IgD-negative memory B cell (primary cell): ENCODE results near the gene LBR. TPM values are rescaled to one million over a fixed set of nuclear protein-coding genes. Genes with fewer than 3 reads are reported as not detected.

Source experiments
- H3K27ac Mint-ChIP-seq, 3 donors: one replicate each; pipeline ENCODE4 v1.8.0; 2020 to 2022; ENCODE audit warnings: mild to moderate bottlenecking in 3 of 3, mixed read lengths in 3 of 3, moderate library complexity in 1 of 3
- H3K27me3 Mint-ChIP-seq: one replicate; pipeline ENCODE4 v1.8.0; 2021; ENCODE audit warnings: mixed read lengths
- H3K36me3 Mint-ChIP-seq: one replicate; pipeline ENCODE4 v1.8.0; 2020; ENCODE audit warnings: mild to moderate bottlenecking, mixed read lengths
- H3K4me1 Mint-ChIP-seq, 3 donors: one replicate each; pipeline ENCODE4 v1.8.0; 2020 to 2022; ENCODE audit warnings: mixed read lengths in 3 of 3, mild to moderate bottlenecking in 1 of 3
- H3K4me3 Mint-ChIP-seq, 4 donors: one replicate each; pipeline ENCODE4 v1.8.0; 2020 to 2022; ENCODE audit warnings: mild to moderate bottlenecking in 4 of 4, mixed read lengths in 4 of 4, moderate library complexity in 3 of 4
- H3K9me3 Mint-ChIP-seq, 3 donors: one replicate each; pipeline ENCODE4 v1.8.0; 2020 to 2021; ENCODE audit warnings: mixed read lengths in 3 of 3, mild to moderate bottlenecking in 1 of 3
- polyA plus RNA-seq: library from polyadenylated mRNA; unstranded; fragments of 300-500 nt; fragmentation: Illumina TruSeq; gene quantifications from one replicate; pipeline ENCODE4 v1.2.3, GENCODE V29; 2021

Gene LBR
- polyA plus RNA-seq, 1 donor from 2014 or later = 82.2 TPM

DNA sequence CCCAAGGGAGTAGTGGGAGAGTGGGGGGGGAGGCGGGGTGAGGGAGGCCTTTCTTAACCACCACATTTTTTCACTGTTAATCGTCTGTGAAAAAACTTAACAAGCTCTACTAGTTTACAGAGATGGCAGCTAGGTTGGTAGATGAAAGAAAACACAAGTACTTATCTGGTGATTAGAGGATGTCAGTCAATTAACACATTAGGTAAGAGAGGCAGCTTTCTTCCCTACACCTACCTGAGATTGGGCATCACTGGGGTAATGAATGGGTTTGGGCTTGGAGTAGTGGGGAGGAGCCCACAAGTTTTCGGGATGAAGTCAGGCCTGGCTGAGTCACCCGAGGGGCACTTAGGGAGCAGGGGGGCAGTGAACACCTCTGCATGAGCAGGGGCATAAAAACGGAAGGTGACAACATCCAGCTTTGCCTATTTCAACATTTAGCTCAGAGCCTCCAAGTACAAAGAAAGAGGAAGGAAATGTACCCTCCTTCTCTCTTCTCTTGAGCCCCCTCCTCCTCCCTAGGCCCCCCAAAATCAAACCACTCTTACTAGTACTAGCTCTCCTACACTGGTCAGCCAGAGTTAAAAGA, 2.5 kb downstream of the LBR start:
- no peaks in the 10 kb centered on the region for H3K9me3 Mint-ChIP-seq
- no peaks in the 10 kb centered on the region for H3K36me3 Mint-ChIP-seq
- H3K27me3 Mint-ChIP-seq = no peaks in the 10 kb centered on the region
- H3K27ac Mint-ChIP-seq = peak overlapping the region in 2 of 3 donors; percentile 51 to 70
- H3K4me1 Mint-ChIP-seq = peaks cover 39 to 53% (median 52%) of the 10 kb centered on the region in 3 donors
- peak overlapping the region; percentile 94 to 98 (median 95) for H3K4me3 Mint-ChIP-seq

- Mint-ChIP-seq H3K27me3 (no peaks in the 10 kb centered on the region), H3K36me3 (no peaks in the 10 kb centered on the region), H3K9me3 (no peaks in the 10 kb centered on the region), H3K27ac (peak overlapping the region in 1 of 3 donors; percentile 51), H3K4me3 (peak overlapping the region in 3 of 4 donors; percentile 72 to 94 (median 87)), H3K4me1 (peaks cover 38 to 53% (median 49%) of the 10 kb centered on the region in 3 donors)
These were observed 3.2 kb downstream of the LBR start for GRCh38 chr1:225424562-225425200.

DNA sequence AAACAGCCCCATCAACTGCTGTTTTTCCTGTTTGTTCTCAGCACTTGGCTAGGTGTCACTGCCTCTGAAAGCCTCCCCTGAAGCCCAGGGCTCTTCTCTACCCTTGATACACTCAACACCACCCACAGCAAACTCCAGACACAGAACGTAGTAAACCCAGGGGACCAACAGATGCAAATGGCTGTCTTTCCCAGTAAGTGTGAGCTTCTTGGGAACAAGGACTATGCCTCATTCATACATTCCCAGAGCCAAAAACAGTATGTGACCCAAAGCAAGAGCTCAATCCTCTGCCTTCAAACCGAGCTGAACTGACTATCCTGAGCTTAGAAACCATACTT, 4.4 kb downstream of the LBR start:
- Mint-ChIP-seq H3K4me1 (peaks cover 35 to 48% (median 41%) of the 10 kb centered on the region in 3 donors), H3K9me3 (no peaks in the 10 kb centered on the region), H3K27ac (peak overlapping the region in 1 of 3 donors; percentile 50), H3K36me3 (peaks cover 4% of the 10 kb centered on the region), H3K4me3 (peak overlapping the region in 1 of 4 donors; percentile 30), H3K27me3 (no peaks in the 10 kb centered on the region)

- peak overlapping the region in 2 of 3 donors; percentile 10 to 50 for H3K27ac Mint-ChIP-seq
- H3K4me3 Mint-ChIP-seq = no peak overlapping the region
- peaks cover 7% of the 10 kb centered on the region for H3K36me3 Mint-ChIP-seq
- no peaks in the 10 kb centered on the region for H3K27me3 Mint-ChIP-seq
- peaks cover 36 to 48% (median 41%) of the 10 kb centered on the region in 3 donors for H3K4me1 Mint-ChIP-seq
- no peaks in the 10 kb centered on the region for H3K9me3 Mint-ChIP-seq
These were observed 4.9 kb downstream of the LBR start for GRCh38 chr1:225422795-225423517.

DNA sequence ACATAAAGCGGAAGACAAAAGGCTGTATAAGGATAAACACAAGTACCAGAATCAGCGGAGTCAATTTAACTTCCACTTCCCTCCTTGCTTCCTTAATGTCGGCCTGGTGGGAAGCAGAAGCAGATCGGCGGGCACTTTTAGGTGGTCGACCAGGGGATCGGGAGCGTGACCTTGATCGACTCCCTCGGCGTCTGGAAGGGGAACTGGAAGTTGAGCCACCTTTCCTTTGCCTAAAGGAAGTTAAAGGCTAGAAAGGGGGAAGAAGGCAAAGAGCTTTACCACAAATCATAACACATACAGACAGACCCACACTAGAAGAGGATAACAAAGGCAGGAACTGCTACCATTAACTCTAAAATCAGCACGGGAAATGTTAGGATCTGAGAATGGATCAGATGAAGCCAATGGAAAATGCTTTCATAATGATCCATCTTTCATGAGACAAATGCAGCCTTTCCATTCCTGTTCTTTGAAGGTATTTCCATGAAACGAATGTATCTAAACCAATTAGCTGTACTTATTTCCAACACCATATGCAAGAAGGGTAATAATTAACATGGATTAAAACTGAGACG, 5.7 kb downstream of the LBR start:
- Mint-ChIP-seq H3K36me3 (peaks cover 8% of the 10 kb centered on the region), H3K27ac (peak overlapping the region in 2 of 3 donors; percentile 10 to 93), H3K27me3 (no peaks in the 10 kb centered on the region), H3K9me3 (no peaks in the 10 kb centered on the region), H3K4me1 (peaks cover 38 to 49% (median 41%) of the 10 kb centered on the region in 3 donors), H3K4me3 (peak overlapping the region in 2 of 4 donors; percentile 16 to 58)

DNA sequence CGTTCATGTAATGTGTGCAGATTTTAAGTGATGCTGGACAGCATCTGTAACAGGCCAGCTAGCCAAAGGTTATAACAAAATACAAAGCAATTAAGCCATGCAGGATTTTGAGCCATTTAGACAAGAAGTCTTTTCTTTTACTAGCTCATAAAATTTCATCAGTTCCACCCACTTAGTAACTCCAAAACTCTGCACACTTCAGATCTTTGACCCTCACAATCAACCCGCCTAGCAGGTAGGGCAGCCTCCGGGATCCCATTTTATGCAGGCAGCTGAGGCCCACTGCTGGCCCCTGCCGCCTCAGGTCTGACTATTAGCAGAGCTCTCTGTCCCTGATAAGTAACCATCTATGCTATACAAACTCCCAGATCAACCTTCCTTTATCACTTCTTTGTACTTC, 9.2 kb downstream of the LBR start:
- Mint-ChIP-seq H3K4me3 (no peak overlapping the region), H3K27ac (no peak overlapping the region), H3K9me3 (no peaks in the 10 kb centered on the region), H3K27me3 (no peaks in the 10 kb centered on the region), H3K4me1 (peaks cover 26 to 30% (median 29%) of the 10 kb centered on the region in 3 donors), H3K36me3 (peaks cover 12% of the 10 kb centered on the region)

- H3K4me1 Mint-ChIP-seq = peaks cover 23 to 27% (median 26%) of the 10 kb centered on the region in 3 donors
- H3K36me3 Mint-ChIP-seq = peaks cover 12% of the 10 kb centered on the region
- H3K27ac Mint-ChIP-seq = no peak overlapping the region
- no peak overlapping the region for H3K4me3 Mint-ChIP-seq
- H3K27me3 Mint-ChIP-seq = no peaks in the 10 kb centered on the region
- H3K9me3 Mint-ChIP-seq = no peaks in the 10 kb centered on the region
These were observed 9.8 kb downstream of the LBR start for GRCh38 chr1:225418059-225418458.

- Mint-ChIP-seq H3K27me3 (no peaks in the 10 kb centered on the region), H3K9me3 (no peaks in the 10 kb centered on the region), H3K27ac (no peak overlapping the region), H3K36me3 (peaks cover 12% of the 10 kb centered on the region), H3K4me3 (no peak overlapping the region), H3K4me1 (peaks cover 10 to 16% (median 15%) of the 10 kb centered on the region in 3 donors)
These were observed 11.7 kb downstream of the LBR start for GRCh38 chr1:225415967-225416745.

DNA sequence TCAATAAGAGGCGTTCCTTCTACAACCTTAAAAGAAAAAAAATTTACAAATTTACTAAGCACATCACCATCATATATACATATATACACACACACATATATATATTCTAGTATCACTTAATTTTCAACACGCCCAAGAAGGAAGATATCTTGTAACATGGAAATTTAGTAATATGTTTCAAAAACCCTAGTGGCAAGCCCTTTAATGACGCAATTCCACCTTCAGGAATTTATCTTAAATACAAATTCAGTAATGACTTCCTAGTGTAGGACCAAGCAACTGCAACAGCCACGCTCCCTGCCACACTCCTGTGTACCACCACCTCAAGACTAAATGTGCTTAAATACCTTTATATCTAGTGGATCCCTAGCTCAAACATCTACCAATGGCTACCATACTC, 12.5 kb downstream of the LBR start:
- Mint-ChIP-seq H3K9me3 (no peaks in the 10 kb centered on the region), H3K36me3 (peaks cover 12% of the 10 kb centered on the region), H3K4me1 (peaks cover 10 to 16% (median 15%) of the 10 kb centered on the region in 3 donors), H3K4me3 (no peak overlapping the region), H3K27me3 (no peaks in the 10 kb centered on the region), H3K27ac (no peak overlapping the region)

DNA sequence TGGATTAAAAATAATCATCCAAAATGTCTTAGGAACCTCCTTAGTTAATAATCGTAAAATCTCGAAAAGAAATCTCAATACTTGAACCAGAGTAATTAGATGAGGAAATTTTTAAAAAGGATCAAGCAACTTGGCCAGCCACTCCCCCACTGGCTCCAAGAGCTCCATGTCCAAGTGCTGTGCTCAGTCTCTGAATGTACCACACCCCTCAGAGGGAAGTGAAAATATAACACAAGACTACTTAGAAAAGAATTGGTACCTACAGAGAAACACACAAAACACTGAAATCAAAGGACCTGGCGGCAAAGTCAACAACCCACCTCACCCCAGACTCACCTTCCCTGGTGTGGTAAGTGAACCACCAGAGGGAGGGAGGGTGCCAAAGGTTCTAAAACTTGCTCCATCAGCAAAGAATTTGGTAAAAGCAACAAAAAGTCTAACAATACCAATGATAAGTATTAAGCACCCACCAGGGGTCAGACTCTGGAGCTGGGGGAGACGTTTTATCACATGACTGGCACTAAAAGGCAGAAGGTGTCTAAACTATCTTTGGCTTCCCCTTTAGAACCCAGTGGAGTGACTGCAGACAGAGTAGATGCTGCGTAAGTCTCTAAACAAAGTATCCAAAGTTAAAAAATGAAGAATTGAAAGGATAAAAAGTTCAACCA, 14.0 kb downstream of the LBR start:
- H3K4me3 Mint-ChIP-seq = no peak overlapping the region
- H3K27ac Mint-ChIP-seq = no peak overlapping the region
- peaks cover 9% of the 10 kb centered on the region for H3K36me3 Mint-ChIP-seq
- H3K4me1 Mint-ChIP-seq = peaks cover 10 to 16% (median 13%) of the 10 kb centered on the region in 3 donors
- no peaks in the 10 kb centered on the region for H3K9me3 Mint-ChIP-seq
- no peaks in the 10 kb centered on the region for H3K27me3 Mint-ChIP-seq

DNA sequence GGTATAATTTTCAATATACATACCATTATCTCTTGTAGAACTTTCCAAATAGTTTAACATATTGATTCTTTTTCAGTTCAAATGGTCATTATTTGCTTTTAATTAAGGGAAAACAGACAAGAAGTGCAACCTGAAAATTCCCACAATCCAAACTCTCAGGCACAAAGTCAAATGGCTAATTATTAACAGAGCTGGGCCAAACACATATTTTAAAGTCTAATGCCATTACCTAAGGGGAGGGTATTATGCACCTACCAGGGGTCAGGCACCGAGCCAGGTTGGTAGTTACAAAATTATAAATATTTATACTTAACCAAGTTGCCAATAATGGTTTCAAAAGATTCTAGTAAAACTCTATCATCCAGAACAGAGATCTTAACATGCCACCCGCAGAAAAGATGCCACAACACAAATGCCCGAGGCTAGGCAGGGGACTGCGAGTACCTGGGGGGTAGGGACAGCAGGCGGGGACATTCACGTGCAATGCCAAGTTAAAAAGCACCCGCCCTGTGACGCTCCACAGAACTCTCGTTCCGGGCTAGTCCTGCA, 15.0 kb downstream of the LBR start:
- H3K27ac Mint-ChIP-seq = peak overlapping the region in 1 of 3 donors; percentile 40
- H3K27me3 Mint-ChIP-seq = no peaks in the 10 kb centered on the region
- no peak overlapping the region for H3K4me3 Mint-ChIP-seq
- H3K9me3 Mint-ChIP-seq = no peaks in the 10 kb centered on the region
- peaks cover 5% of the 10 kb centered on the region for H3K36me3 Mint-ChIP-seq
- H3K4me1 Mint-ChIP-seq = peaks cover 10 to 13% (median 12%) of the 10 kb centered on the region in 3 donors

GRCh38 chr1:225412321-225412720, 15.5 kb downstream of the LBR start:
- Mint-ChIP-seq H3K27me3 (no peaks in the 10 kb centered on the region), H3K27ac (no peak overlapping the region), H3K4me1 (peaks cover 10 to 12% (median 11%) of the 10 kb centered on the region in 3 donors), H3K9me3 (no peaks in the 10 kb centered on the region), H3K4me3 (no peak overlapping the region), H3K36me3 (peaks cover 4% of the 10 kb centered on the region)

GRCh38 chr1:225410036-225410435, 17.8 kb downstream of the LBR start:
- Mint-ChIP-seq H3K36me3 (peaks cover 7% of the 10 kb centered on the region), H3K27ac (no peak overlapping the region), H3K9me3 (no peaks in the 10 kb centered on the region), H3K4me1 (peaks cover 10 to 14% (median 11%) of the 10 kb centered on the region in 3 donors), H3K27me3 (no peaks in the 10 kb centered on the region), H3K4me3 (no peak overlapping the region)

DNA sequence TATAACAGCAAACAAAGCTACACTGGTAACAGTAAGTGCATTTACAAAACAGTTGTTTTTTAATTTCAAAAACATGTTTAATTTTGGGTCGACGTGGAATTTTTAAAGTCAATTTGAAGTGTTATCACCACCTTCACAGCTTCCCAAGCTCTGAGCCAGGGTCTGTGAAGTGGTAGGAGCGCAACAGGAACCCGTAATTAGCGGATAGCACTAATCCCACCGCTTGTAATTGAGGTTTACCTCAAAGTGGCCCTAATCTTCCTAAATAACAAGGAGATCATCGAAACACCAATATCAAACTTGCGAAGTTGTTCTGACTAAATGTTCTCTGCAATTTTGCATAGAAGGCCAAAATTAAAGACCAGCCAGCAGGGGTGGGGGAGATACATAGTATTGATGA, 18.8 kb downstream of the LBR start:
- Mint-ChIP-seq H3K9me3 (no peaks in the 10 kb centered on the region), H3K27ac (no peak overlapping the region), H3K4me1 (peaks cover 3 to 8% (median 4%) of the 10 kb centered on the region in 3 donors), H3K27me3 (no peaks in the 10 kb centered on the region), H3K4me3 (no peak overlapping the region), H3K36me3 (peaks cover 9% of the 10 kb centered on the region)
